ENCODE measurements around the gene PTGDS. TPM values are rescaled to one million over a fixed set of nuclear protein-coding genes. Genes with fewer than 3 reads are reported as not detected.

PTGDS gene
- total RNA-seq, 1 experiment from 2014 or later = 3.6 TPM

- Histone ChIP-seq H4K8ac (replicated peaks; ENCODE audit: insufficient read length, low read depth, low read length) (no peak overlapping the region), H3K79me1 (ENCODE audit: insufficient read depth, low read depth, low read length, poor library complexity, severe bottlenecking) (no peaks in the 10 kb centered on the region), H4K91ac (ENCODE audit: insufficient read length, low read depth, low read length) (no peak overlapping the region), H2BK20ac (ENCODE audit: low read depth, low read length, poor library complexity, severe bottlenecking) (no peak overlapping the region), H2AK5ac (ENCODE audit: insufficient read length, low read length) (no peak overlapping the region), H3K4ac (ENCODE audit: low read depth, low read length) (no peak overlapping the region), H3K9me3 (ENCODE audit: control insufficient read depth, low read depth, low read length) (no peaks in the 10 kb centered on the region), H3K23me2 (ENCODE audit: insufficient read length, low read depth, low read length, poor library complexity, severe bottlenecking) (peaks cover 9% of the 10 kb centered on the region), H2AFZ (ENCODE audit: low read length) (no peak overlapping the region), H3K27me3 (ENCODE audit: insufficient read depth, low read length) (no peaks in the 10 kb centered on the region), H3T11ph (ENCODE audit: low read length) (no peak overlapping the region), H3K18ac (ENCODE audit: insufficient read length, low read depth, low read length) (no peak overlapping the region), H3K4me2 (ENCODE audit: insufficient read depth, insufficient read length, low read length) (peak overlapping the region; percentile 36), H4K20me1 (ENCODE audit: control insufficient read depth, insufficient read depth, insufficient read length) (peaks cover 2% of the 10 kb centered on the region), H2BK15ac (ENCODE audit: low read depth, low read length) (no peak overlapping the region), H2BK120ac (ENCODE audit: low read depth, low read length, poor library complexity, severe bottlenecking) (no peak overlapping the region), H2BK5ac (ENCODE audit: insufficient read length, low read length) (no peak overlapping the region), H2BK12ac (ENCODE audit: insufficient read length, low read depth, low read length) (no peak overlapping the region), H4K5ac (ENCODE audit: insufficient read length, low read depth, low read length) (no peak overlapping the region), H3K23ac (ENCODE audit: insufficient read length, low read depth, low read length) (no peak overlapping the region), H3K27ac (ENCODE audit: insufficient read length, low read depth, low read length) (no peak overlapping the region), H3K9ac (ENCODE audit: extremely low read depth, insufficient read length, low read length) (no peak overlapping the region), H3K56ac (ENCODE audit: insufficient read length, low read depth, low read length) (no peak overlapping the region), H3K4me1 (ENCODE audit: insufficient read depth, low read length) (no peaks in the 10 kb centered on the region), H3K14ac (ENCODE audit: insufficient read depth, low read length) (no peak overlapping the region), H3K79me2 (ENCODE audit: insufficient read depth, low read length) (no peaks in the 10 kb centered on the region)
- no CpG with 5 or more reads among the region's 98 CpGs for WGBS (ENCODE audit: extremely low coverage, insufficient read length, low lambda C conversion rate)
- peak; percentile 55 for DNase-seq
- no peaks in the 10 kb centered on the region for H3K36me3 Mint-ChIP-seq (ENCODE audit: insufficient read depth in 1 of 3, low read depth in 3 of 3)
- peaks cover 0 to 8% of the 10 kb centered on the region in 2 experiments; a peak in 2 of 4 replicates for H3K4me1 Mint-ChIP-seq
- no peak overlapping the region for H3K27ac Mint-ChIP-seq
- TF ChIP-seq CTCF (conservative IDR thresholded peaks at IDR 0.05) = no peak; the same call in 2 of the 3 replicates
- H3K9me3 Mint-ChIP-seq = no peaks in the 10 kb centered on the region
- H3K27me3 Mint-ChIP-seq (ENCODE audit: low read depth) = peaks cover 30% of the 10 kb centered on the region
- peak overlapping the region; percentile 45 to 74 for H3K4me3 Mint-ChIP-seq
Measured at GRCh38 chr9:137028263-137029057, 51.2 kb downstream of the PTGDS start.
